HepG2 (cell line): ENCODE measurements around the gene IYD.

ENCODE experiments used
- ELF4 ChIP-seq: sonication (generic); formaldehyde crosslinking; IDR thresholded peaks from 2 replicates; pipeline ENCODE4 v1.5.0; 2020; ENCODE audit warnings: missing genetic modification reagents, mild to moderate bottlenecking, moderate library complexity, borderline replicate concordance
- EP300 ChIP-seq, 3 experiments: sonication (generic) in 1 of 3; formaldehyde crosslinking in 1 of 3; IDR thresholded peaks; 2 replicates each; pipeline versions ENCODE4 v1.5.1 to v1.6.1; 2011 to 2020; ENCODE audit warnings: low read depth in 2 of 3, low read length in 2 of 3, borderline replicate concordance in 1 of 3, improper control_type of control experiment in 1 of 3, mild to moderate bottlenecking in 1 of 3, missing genetic modification reagents in 1 of 3, moderate library complexity in 1 of 3
- KLF13 ChIP-seq: sonication (generic); formaldehyde crosslinking; IDR thresholded peaks from 2 replicates; pipeline ENCODE4 v1.4.0; 2020; ENCODE audit warnings: mild to moderate bottlenecking, missing genetic modification reagents
- MAFF ChIP-seq: IDR thresholded peaks from 2 replicates; pipeline ENCODE4 v1.6.1; 2011; ENCODE audit warnings: low read depth, low read length, improper control_type of control experiment
- MATR3 ChIP-seq: sonication (generic); formaldehyde crosslinking; IDR thresholded peaks from 2 replicates; pipeline ENCODE4 v1.4.0; 2020; ENCODE audit warnings: missing genetic modification reagents
- MYC ChIP-seq: sonication (generic); formaldehyde crosslinking; IDR thresholded peaks from 2 replicates; pipeline ENCODE4 v1.9.0; 2021; ENCODE audit warnings: missing genetic modification reagents, borderline replicate concordance
- NCOA1 ChIP-seq: sonication (generic); formaldehyde crosslinking; IDR thresholded peaks from 2 replicates; pipeline ENCODE4 v1.9.0; 2021; ENCODE audit warnings: missing genetic modification reagents
- RAD21 ChIP-seq: fragments of 450-650 bp; formaldehyde crosslinking; IDR thresholded peaks from 2 replicates; pipeline ENCODE4 v1.5.0; 2020; ENCODE audit warnings: mild to moderate bottlenecking
- ZNF256 ChIP-seq: sonication (generic); formaldehyde crosslinking; conservative IDR thresholded peaks from 2 replicates; pipeline ENCODE4 v1.4.0; 2020; ENCODE audit warnings: missing genetic modification reagents

DNA sequence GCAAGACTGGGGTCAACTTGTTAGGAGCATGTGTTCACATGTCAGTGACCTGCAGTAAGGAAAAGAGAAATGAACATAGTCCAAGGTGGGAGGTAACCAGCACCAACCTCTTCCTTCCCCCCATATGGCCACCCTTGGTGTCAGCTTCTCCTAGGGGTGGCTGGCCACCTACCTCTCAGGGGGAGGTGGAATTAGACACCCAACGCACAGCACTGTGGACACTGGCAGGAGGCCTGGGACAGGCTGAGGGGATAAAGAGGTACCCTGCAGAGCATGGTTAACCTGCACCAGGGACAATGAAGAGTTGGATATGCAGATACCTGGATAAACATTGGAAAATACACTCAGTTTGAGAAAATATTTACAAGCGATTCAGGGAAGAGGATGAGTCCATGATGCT lies 84.5 kb downstream of the IYD start:
- TF ChIP-seq MATR3 (no peak), EP300 (IDR thresholded peaks at IDR 0.05; ENCODE audit: low read depth in 2 of 2, low read length in 2 of 2) (no peak), EP300 (CRISPR knock-in tag; IDR thresholded peaks at IDR 0.05; ENCODE audit: borderline replicate concordance) (no peak), MYC (no peak), ZNF256 (CRISPR knock-in tag) (no peak), RAD21 (CRISPR knock-in tag) (no peak), NCOA1 (no peak), MAFF (no peak), KLF13 (CRISPR knock-in tag) (no peak), ELF4 (CRISPR knock-in tag) (no peak)
